GM08714 (cell line): Measurements from ENCODE around the gene AQP12A.

Experiments
- H3K4me3 ChIP-seq: fragments of 200-500 bp; sonication (Bioruptor generic); 2 replicates; pipeline ENCODE4 v1.5.1; 2014; ENCODE audit warnings: mild to moderate bottlenecking, low read length, inconsistent platforms
- ZNF274 ChIP-seq: IDR thresholded peaks from 2 replicates; pipeline ENCODE4 v1.6.1; 2012; ENCODE audit warnings: mild to moderate bottlenecking, low read depth, low read length

The AQP12A gene

GRCh38 chr2:240733803-240734495 lies 42.3 kb downstream of the AQP12A start:
- TF ChIP-seq ZNF274 = no peak
- no peak overlapping the region for H3K4me3 ChIP-seq

GRCh38 chr2:240734756-240735155 lies 43.1 kb downstream of the AQP12A start:
- no peak for TF ChIP-seq ZNF274
- no peak overlapping the region for H3K4me3 ChIP-seq

GRCh38 chr2:240735476-240735875 lies 43.8 kb downstream of the AQP12A start:
- H3K4me3 ChIP-seq = no peak overlapping the region
- TF ChIP-seq ZNF274 = no peak

GRCh38 chr2:240736281-240737250 lies 44.9 kb downstream of the AQP12A start:
- no peak for TF ChIP-seq ZNF274
- H3K4me3 ChIP-seq = no peak overlapping the region

GRCh38 chr2:240737512-240737911 lies 45.8 kb downstream of the AQP12A start:
- no peak for TF ChIP-seq ZNF274
- no peak overlapping the region for H3K4me3 ChIP-seq

- TF ChIP-seq ZNF274 = no peak
- no peak overlapping the region for H3K4me3 ChIP-seq
Measured at GRCh38 chr2:240737958-240738357, 46.3 kb downstream of the AQP12A start.

GRCh38 chr2:240739797-240740196 lies 48.1 kb downstream of the AQP12A start:
- no peak for TF ChIP-seq ZNF274
- no peak overlapping the region for H3K4me3 ChIP-seq

GRCh38 chr2:240741091-240741490 lies 49.4 kb downstream of the AQP12A start:
- H3K4me3 ChIP-seq = no peak overlapping the region
- TF ChIP-seq ZNF274 = no peak

- H3K4me3 ChIP-seq = no peak overlapping the region
- TF ChIP-seq ZNF274 = no peak
Measured at GRCh38 chr2:240742602-240743095, 51.0 kb downstream of the AQP12A start.

- no peak for TF ChIP-seq ZNF274
- no peak overlapping the region for H3K4me3 ChIP-seq
Measured at GRCh38 chr2:240745456-240745855, 53.8 kb downstream of the AQP12A start.

- H3K4me3 ChIP-seq = no peak overlapping the region
- no peak for TF ChIP-seq ZNF274
Measured at GRCh38 chr2:240745962-240746361, 54.3 kb downstream of the AQP12A start.

GRCh38 chr2:240746671-240747070 lies 55.0 kb downstream of the AQP12A start:
- no peak overlapping the region for H3K4me3 ChIP-seq
- TF ChIP-seq ZNF274 = no peak

GRCh38 chr2:240747256-240747655 lies 55.6 kb downstream of the AQP12A start:
- H3K4me3 ChIP-seq = no peak overlapping the region
- TF ChIP-seq ZNF274 = no peak
